HL-60 (cell line): ENCODE results near the gene NPFF.
A peak's percentile ranks its signal among the peaks of the same experiment; 100 is the strongest.

ENCODE experiments used
- DNase-seq, 2 experiments: peaks; one replicate each; pipeline ENCODE4 v3.0.0-alpha.2; 2010 to 2020; ENCODE audit warnings: low read depth in 1 of 2, low spot score in 1 of 2
- H3K27ac ChIP-seq: fragments of 250-450 bp; sonication (Bioruptor Pico); replicated peaks from 2 replicates; pipeline ENCODE4 v1.5.1; 2020; ENCODE audit warnings: mild to moderate bottlenecking, moderate library complexity
- H3K27me3 ChIP-seq: fragments of 250-450 bp; sonication (Bioruptor Pico); 2 replicates; pipeline ENCODE4 v1.5.1; 2021; ENCODE audit warnings: mild to moderate bottlenecking, moderate library complexity; ENCODE audit not compliant: insufficient read depth, poor library complexity, severe bottlenecking
- H3K4me3 ChIP-seq: replicated peaks from 2 replicates; pipeline ENCODE4 v1.5.1; 2011; ENCODE audit warnings: mild to moderate bottlenecking, control low read depth, low read length; ENCODE audit not compliant: insufficient read depth
- CTCF ChIP-seq: IDR thresholded peaks from one replicate; pipeline ENCODE4 v1.5.1; 2011; ENCODE audit warnings: low read length, control low read depth, inconsistent platforms; ENCODE audit not compliant: insufficient read depth
- GABPA ChIP-seq: IDR thresholded peaks from 2 replicates; pipeline ENCODE4 v1.6.1; 2012; ENCODE audit warnings: low read depth
- POLR2AphosphoS5 ChIP-seq: IDR thresholded peaks from 2 replicates; pipeline ENCODE4 v1.6.1; 2012; ENCODE audit warnings: low read depth
- SPI1 ChIP-seq: IDR thresholded peaks from 2 replicates; pipeline ENCODE4 v1.6.1; 2012; ENCODE audit warnings: low read depth, mild to moderate bottlenecking, borderline replicate concordance
- TF ChIP-seq, protein P1 (sequence below): IDR thresholded peaks from 2 replicates; pipeline ENCODE4 v1.6.1; 2012; ENCODE audit warnings: low read depth; ENCODE audit not compliant: insufficient replicate concordance

The NPFF gene

DNA sequence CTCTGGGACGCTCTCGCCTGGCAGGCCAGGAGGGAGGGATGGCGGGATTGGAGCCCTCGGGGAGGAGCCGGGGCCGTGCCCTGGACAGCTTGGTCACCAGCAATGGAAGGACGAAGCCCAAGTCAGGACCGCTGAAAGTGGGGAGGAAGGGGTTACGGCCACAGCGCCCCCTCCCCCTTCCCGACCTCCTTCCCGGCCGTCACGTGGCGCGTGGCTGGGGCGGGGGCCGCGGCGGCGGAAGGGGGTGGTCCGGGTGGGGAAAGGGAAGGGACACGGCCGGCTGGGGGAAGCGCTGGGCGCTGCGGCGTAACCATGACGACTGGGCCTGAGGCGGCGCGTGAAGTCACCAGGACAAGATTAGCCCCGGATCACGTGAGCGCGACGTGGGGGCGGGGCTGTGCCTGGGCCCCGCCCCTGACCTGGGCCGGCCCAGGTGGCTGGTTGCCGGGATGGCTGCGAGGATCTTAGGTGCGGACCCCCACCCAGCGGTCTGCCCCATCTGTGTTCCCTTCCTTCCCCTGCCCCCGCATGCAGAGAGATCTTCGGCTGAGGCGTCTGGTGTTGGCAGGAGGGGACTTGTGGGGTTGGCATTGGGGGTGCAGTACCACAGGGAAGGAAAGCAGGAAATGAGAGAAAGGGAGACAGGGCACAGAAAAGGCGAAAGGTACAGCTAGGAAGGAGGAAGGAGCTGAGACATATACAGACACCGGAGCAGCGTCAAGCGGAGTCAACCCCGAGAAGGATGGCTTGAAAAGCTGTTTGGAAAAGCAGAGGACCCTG is 14.3 kb downstream of the NPFF start:
- no peak overlapping the region; the same call in 1 of the 2 replicates for H3K27ac ChIP-seq
- H3K4me3 ChIP-seq = peak overlapping the region; percentile 51
- no peaks in the 10 kb centered on the region for H3K27me3 ChIP-seq
- DNase-seq = peak; percentile 85 to 92
- TF ChIP-seq CTCF (no peak), POLR2AphosphoS5 (peak; percentile 42; the same call in 1 of the 2 replicates)

- Histone ChIP-seq H3K27ac (no peak overlapping the region), H3K27me3 (no peaks in the 10 kb centered on the region), H3K4me3 (no peak overlapping the region)
- TF ChIP-seq SPI1 = no peak
- TF ChIP-seq, protein P1, sequence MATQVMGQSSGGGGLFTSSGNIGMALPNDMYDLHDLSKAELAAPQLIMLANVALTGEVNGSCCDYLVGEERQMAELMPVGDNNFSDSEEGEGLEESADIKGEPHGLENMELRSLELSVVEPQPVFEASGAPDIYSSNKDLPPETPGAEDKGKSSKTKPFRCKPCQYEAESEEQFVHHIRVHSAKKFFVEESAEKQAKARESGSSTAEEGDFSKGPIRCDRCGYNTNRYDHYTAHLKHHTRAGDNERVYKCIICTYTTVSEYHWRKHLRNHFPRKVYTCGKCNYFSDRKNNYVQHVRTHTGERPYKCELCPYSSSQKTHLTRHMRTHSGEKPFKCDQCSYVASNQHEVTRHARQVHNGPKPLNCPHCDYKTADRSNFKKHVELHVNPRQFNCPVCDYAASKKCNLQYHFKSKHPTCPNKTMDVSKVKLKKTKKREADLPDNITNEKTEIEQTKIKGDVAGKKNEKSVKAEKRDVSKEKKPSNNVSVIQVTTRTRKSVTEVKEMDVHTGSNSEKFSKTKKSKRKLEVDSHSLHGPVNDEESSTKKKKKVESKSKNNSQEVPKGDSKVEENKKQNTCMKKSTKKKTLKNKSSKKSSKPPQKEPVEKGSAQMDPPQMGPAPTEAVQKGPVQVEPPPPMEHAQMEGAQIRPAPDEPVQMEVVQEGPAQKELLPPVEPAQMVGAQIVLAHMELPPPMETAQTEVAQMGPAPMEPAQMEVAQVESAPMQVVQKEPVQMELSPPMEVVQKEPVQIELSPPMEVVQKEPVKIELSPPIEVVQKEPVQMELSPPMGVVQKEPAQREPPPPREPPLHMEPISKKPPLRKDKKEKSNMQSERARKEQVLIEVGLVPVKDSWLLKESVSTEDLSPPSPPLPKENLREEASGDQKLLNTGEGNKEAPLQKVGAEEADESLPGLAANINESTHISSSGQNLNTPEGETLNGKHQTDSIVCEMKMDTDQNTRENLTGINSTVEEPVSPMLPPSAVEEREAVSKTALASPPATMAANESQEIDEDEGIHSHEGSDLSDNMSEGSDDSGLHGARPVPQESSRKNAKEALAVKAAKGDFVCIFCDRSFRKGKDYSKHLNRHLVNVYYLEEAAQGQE = no peak
- TF ChIP-seq CTCF = no peak
- TF ChIP-seq POLR2AphosphoS5 = no peak
- TF ChIP-seq GABPA = no peak
- peak in 1 of 2 experiments; percentile 10 for DNase-seq
Measured at GRCh38 chr12:53492188-53492587, 15.1 kb downstream of the NPFF start.

GRCh38 chr12:53489242-53489864 is 17.9 kb downstream of the NPFF start:
- no peaks in the 10 kb centered on the region for H3K27me3 ChIP-seq
- TF ChIP-seq, protein P1 = no peak
- TF ChIP-seq POLR2AphosphoS5 = no peak
- no peak for TF ChIP-seq CTCF
- H3K27ac ChIP-seq = no peak overlapping the region
- no peak for DNase-seq
- no peak overlapping the region for H3K4me3 ChIP-seq
